GM11168 (cell line): ENCODE measurements around the gene HSFX3.

Experiments used
- in situ Hi-C: fragments of 300-500 bp; cut with MboI; formaldehyde crosslinking; loops from one replicate; pipeline ENCODE4 v1.12.0; 2022; ENCODE audit warnings: low sequenced_read_pairs; ENCODE audit not compliant: unreplicated experiment

HSFX3 gene

GRCh38 chrX:149521438-149521837 lies 28.3 kb downstream of the HSFX3 start:
- in situ Hi-C loops, result loop anchor here (25.0 kb wide), 1 partner anchor 116 kb away; the partner anchor contains the start of gene TMEM185A

GRCh38 chrX:149520636-149521277 lies 29.0 kb downstream of the HSFX3 start:
- in situ Hi-C loops, result loop anchor here (25.0 kb wide), 1 partner anchor 117 kb away; the partner anchor contains the start of gene TMEM185A

- in situ Hi-C loops, result loop anchor here (25.0 kb wide), 1 partner anchor 119 kb away; the partner anchor contains the start of gene TMEM185A
These were observed 31.5 kb downstream of the HSFX3 start for GRCh38 chrX:149518236-149518635.

GRCh38 chrX:149517308-149517707 lies 32.4 kb downstream of the HSFX3 start:
- in situ Hi-C loops, result loop anchor here (25.0 kb wide), 1 partner anchor 120 kb away; the partner anchor contains the start of gene TMEM185A

GRCh38 chrX:149516604-149517003 lies 33.1 kb downstream of the HSFX3 start:
- in situ Hi-C loops, result loop anchor here (25.0 kb wide), 1 partner anchor 121 kb away; the partner anchor contains the start of gene TMEM185A

GRCh38 chrX:149515954-149516602 lies 33.6 kb downstream of the HSFX3 start:
- in situ Hi-C loops, result loop anchor here (25.0 kb wide), 1 partner anchor 121 kb away; the partner anchor contains the start of gene TMEM185A

GRCh38 chrX:149513825-149514428 lies 35.8 kb downstream of the HSFX3 start:
- in situ Hi-C loops, result loop anchor here (25.0 kb wide), 1 partner anchor 123 kb away; the partner anchor contains the start of gene TMEM185A

- in situ Hi-C loops, result loop anchor here (25.0 kb wide), 1 partner anchor 125 kb away; the partner anchor contains the start of gene TMEM185A
These were observed 37.4 kb downstream of the HSFX3 start for GRCh38 chrX:149512225-149512885.

- in situ Hi-C loops, result loop anchor here (25.0 kb wide), 1 partner anchor 126 kb away; the partner anchor contains the start of gene TMEM185A
These were observed 38.6 kb downstream of the HSFX3 start for GRCh38 chrX:149511081-149511480.

GRCh38 chrX:149510386-149510785 lies 39.3 kb downstream of the HSFX3 start:
- in situ Hi-C loops, result loop anchor here (25.0 kb wide), 1 partner anchor 127 kb away; the partner anchor contains the start of gene TMEM185A

- in situ Hi-C loops, result loop anchor here (25.0 kb wide), 1 partner anchor 129 kb away; the partner anchor contains the start of gene TMEM185A
These were observed 41.3 kb downstream of the HSFX3 start for GRCh38 chrX:149508467-149508866.

- in situ Hi-C loops, result loop anchor here (25.0 kb wide), 1 partner anchor 131 kb away; the partner anchor contains the start of gene TMEM185A
These were observed 43.4 kb downstream of the HSFX3 start for GRCh38 chrX:149506349-149506748.

GRCh38 chrX:149505671-149506070 lies 44.1 kb downstream of the HSFX3 start:
- in situ Hi-C loops, result loop anchor here (25.0 kb wide), 1 partner anchor 132 kb away; the partner anchor contains the start of gene TMEM185A

GRCh38 chrX:149504915-149505651 lies 44.6 kb downstream of the HSFX3 start, which contains the start of gene IDS:
Gene IDS, minus strand, starts transcription at chrX:149505306. Its CDS starts 169 bp downstream, at chrX:149505137.
- in situ Hi-C loops, result loop anchor here (25.0 kb wide), 1 partner anchor 132 kb away; the partner anchor contains the start of gene TMEM185A

GRCh38 chrX:149504226-149504914 lies 45.4 kb downstream of the HSFX3 start:
- in situ Hi-C loops, result loop anchor here (25.0 kb wide), 1 partner anchor 133 kb away; the partner anchor contains the start of gene TMEM185A

- in situ Hi-C loops, result loop anchor here (25.0 kb wide), 1 partner anchor 134 kb away; the partner anchor contains the start of gene TMEM185A
These were observed 46.3 kb downstream of the HSFX3 start for GRCh38 chrX:149503446-149503845.

GRCh38 chrX:149502923-149503322 lies 46.8 kb downstream of the HSFX3 start:
- in situ Hi-C loops, result loop anchor here (25.0 kb wide), 1 partner anchor 134 kb away; the partner anchor contains the start of gene TMEM185A

- in situ Hi-C loops, result loop anchor here (25.0 kb wide), 1 partner anchor 138 kb away; the partner anchor contains the start of gene TMEM185A
These were observed 50.0 kb downstream of the HSFX3 start for GRCh38 chrX:149499766-149500165.
